Activated CD8-positive, alpha-beta memory T cell treated with anti-CD3 and anti-CD28 coated beads, Interleukin-2, amount 10 ng/mL, durations not matched to agents 7 days and 5 days (primary cell): ENCODE measurements around the gene ETFBKMT. TPM values are rescaled to one million over a fixed set of nuclear protein-coding genes. Genes with fewer than 3 reads are reported as not detected.

Source experiments
- ATAC-seq: fragments of 150-1000 bp; cut with Tn5 transposase; one replicate; pipeline ENCODE4 v1.10.0; 2021; ENCODE audit warnings: moderate library complexity
- CTCF ChIA-PET: fragments of 350-600 bp; sonication (Branson Sonifier 250); formaldehyde crosslinking; loops from one replicate; lab custom pipeline; 2021; ENCODE audit warnings: antibody characterized with exemption; lab: Charles Lee
- DNase-seq: peaks from one replicate; pipeline ENCODE4 v3.0.0-alpha.2; 2020
- H3K27ac Mint-ChIP-seq: one replicate; pipeline ENCODE4 v1.8.0; 2021; ENCODE audit warnings: mild to moderate bottlenecking, mixed read lengths
- H3K27me3 Mint-ChIP-seq: one replicate; pipeline ENCODE4 v1.8.0; 2021; ENCODE audit warnings: mixed read lengths
- H3K36me3 Mint-ChIP-seq: one replicate; pipeline ENCODE4 v1.8.0; 2021; ENCODE audit warnings: mild to moderate bottlenecking, mixed read lengths
- H3K4me1 Mint-ChIP-seq: one replicate; pipeline ENCODE4 v1.8.0; 2021; ENCODE audit warnings: mixed read lengths
- H3K4me3 Mint-ChIP-seq: one replicate; pipeline ENCODE4 v1.8.0; 2021; ENCODE audit warnings: mild to moderate bottlenecking, moderate library complexity, mixed read lengths
- H3K9me3 Mint-ChIP-seq: one replicate; pipeline ENCODE4 v1.8.0; 2022; ENCODE audit warnings: low read depth, mixed read lengths
- total RNA-seq, 2 experiments: library from RNA; stranded (reverse); gene quantifications; one replicate each; pipeline ENCODE4 v1.2.3, GENCODE V29; 2021

Gene ETFBKMT
- total RNA-seq, 2 experiments from 2014 or later, result 1.2 to 2.1 TPM

DNA sequence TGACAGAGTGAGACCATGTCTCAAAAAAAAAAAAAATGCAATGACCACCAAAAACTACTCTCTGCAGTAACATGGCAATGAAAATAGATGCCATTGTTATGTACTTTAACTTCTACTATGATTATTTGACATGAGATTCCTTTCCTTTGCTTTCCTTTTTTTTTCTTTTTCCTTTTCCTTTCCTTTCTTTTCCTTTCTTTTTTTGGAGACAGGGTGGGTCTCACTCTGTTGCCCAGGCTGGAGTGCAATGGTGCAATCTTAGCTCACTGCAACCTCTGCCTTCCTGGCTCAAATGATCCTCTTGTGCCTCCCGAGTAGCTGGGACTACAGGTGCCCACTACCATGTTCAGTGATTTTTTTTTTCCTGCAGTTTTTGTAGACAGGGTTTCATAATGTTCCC, 24.9 kb upstream of the ETFBKMT start:
- H3K9me3 Mint-ChIP-seq, result no peaks in the 10 kb centered on the region
- no peak overlapping the region for H3K4me3 Mint-ChIP-seq
- no peaks in the 10 kb centered on the region for H3K27me3 Mint-ChIP-seq
- DNase-seq (no peak), ATAC-seq (no peak)
- CTCF ChIA-PET, result interaction anchor here (2.4 kb wide), 1 partner anchor 231 kb away, joined by 20 read pairs; no protein-coding TSS in a partner anchor
- peaks cover 5% of the 10 kb centered on the region for H3K4me1 Mint-ChIP-seq
- H3K36me3 Mint-ChIP-seq, result no peaks in the 10 kb centered on the region
- H3K27ac Mint-ChIP-seq, result no peak overlapping the region

DNA sequence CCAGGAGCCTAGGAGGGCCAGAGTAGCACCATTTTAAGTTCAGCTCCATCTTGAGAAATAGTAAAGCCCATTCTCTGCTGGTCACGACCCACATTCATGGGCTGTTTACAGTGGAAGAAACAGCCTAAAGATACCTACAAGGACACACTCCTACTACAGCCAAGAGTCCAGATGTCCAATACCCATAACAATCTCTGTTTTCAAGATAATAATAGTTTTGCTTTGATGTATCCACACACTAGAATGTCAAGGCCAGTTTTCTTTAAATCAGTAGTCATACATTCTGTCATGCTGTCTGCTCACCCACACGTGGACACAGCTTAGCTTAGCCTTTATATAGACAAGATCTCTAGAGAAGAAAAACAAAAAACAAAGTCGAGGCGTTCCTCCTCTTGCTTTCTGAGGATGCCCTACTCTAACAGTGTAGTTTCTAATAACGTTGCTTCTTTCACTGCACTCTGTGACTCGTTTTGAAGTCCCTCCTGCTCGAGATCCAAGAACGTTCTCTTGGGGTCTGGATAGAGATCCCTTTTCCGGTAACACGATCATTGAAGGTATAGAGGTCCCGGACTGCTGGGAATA, 17.9 kb upstream of the ETFBKMT start:
- ATAC-seq (no peak), DNase-seq (no peak)
- no peak overlapping the region for H3K27ac Mint-ChIP-seq
- CTCF ChIA-PET, result no interaction called here
- peaks cover 2% of the 10 kb centered on the region for H3K4me1 Mint-ChIP-seq
- no peaks in the 10 kb centered on the region for H3K36me3 Mint-ChIP-seq
- H3K27me3 Mint-ChIP-seq, result no peaks in the 10 kb centered on the region
- no peak overlapping the region for H3K4me3 Mint-ChIP-seq
- no peaks in the 10 kb centered on the region for H3K9me3 Mint-ChIP-seq

DNA sequence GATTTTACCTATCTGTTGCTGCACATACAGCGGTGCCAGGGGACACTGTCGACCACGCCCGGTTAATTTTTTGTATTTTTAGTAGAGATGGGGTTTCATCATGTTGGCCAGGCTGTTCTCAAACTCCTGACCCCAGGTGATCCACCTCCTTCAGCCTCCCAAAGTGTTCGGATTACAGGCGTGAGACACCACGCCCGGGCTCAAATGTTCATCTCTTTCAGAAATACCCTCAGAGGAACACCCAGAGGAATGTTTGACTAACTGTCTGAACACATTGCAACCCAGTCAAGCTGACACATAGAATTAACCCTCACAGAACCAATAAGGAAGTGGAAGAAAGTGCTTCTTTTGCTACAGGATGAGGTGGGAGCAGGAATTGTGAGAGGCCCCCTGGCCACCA, 15.0 kb upstream of the ETFBKMT start:
- H3K27ac Mint-ChIP-seq, result no peak overlapping the region
- CTCF ChIA-PET, result no interaction called here
- no peak overlapping the region for H3K4me3 Mint-ChIP-seq
- H3K36me3 Mint-ChIP-seq, result no peaks in the 10 kb centered on the region
- no peaks in the 10 kb centered on the region for H3K27me3 Mint-ChIP-seq
- DNase-seq (no peak), ATAC-seq (no peak)
- H3K4me1 Mint-ChIP-seq, result no peaks in the 10 kb centered on the region
- H3K9me3 Mint-ChIP-seq, result no peaks in the 10 kb centered on the region

DNA sequence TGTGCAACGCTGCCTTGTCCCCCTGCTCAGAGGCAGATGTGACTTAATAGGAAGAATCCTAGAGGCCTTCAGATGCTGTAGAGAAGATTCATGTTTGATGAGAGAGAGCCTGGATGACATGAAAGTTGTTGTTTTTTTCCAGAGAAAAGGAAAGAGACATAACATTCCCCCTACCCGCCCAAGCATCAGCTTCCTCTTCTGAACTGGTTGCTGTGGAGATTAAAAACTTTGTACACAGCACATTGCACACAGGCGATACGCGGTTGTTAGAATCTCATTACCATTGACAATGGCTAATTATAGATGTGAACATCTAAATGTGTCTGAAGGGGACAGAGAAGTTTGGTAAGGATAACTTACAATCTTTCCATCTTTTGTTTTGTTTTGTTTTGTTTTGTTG, 13.6 kb upstream of the ETFBKMT start:
- H3K4me3 Mint-ChIP-seq, result no peak overlapping the region
- H3K4me1 Mint-ChIP-seq, result peaks cover 4% of the 10 kb centered on the region
- DNase-seq (no peak), ATAC-seq (no peak)
- H3K27me3 Mint-ChIP-seq, result no peaks in the 10 kb centered on the region
- no peaks in the 10 kb centered on the region for H3K36me3 Mint-ChIP-seq
- CTCF ChIA-PET, result interaction anchor here (1.1 to 2.2 kb wide), 4 partner anchors 10 to 415 kb away, joined by 3 to 7 read pairs (median 4); no protein-coding TSS in a partner anchor
- no peaks in the 10 kb centered on the region for H3K9me3 Mint-ChIP-seq
- no peak overlapping the region for H3K27ac Mint-ChIP-seq

DNA sequence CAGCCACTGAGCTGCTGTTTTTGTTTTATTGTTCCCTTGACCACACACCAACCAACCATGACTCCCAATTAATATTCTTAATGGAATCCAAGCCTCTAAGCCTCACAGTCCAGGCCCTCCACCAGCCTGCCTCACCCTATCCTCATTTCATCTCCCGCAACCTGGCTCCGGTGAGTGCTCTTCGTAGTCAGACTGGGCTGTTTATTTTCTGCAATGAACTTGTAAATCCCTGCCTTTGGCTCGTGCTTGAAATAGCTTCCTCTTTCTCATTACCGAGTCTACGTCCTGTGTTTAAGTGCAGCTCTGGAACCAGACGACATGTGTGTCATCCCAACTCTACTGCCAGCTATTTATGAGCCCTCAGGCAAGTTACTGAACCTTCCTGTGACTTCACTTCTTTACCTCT, 12.4 kb upstream of the ETFBKMT start:
- Mint-ChIP-seq H3K9me3 (no peaks in the 10 kb centered on the region), H3K4me1 (peaks cover 5% of the 10 kb centered on the region), H3K27ac (no peak overlapping the region), H3K4me3 (no peak overlapping the region), H3K36me3 (no peaks in the 10 kb centered on the region), H3K27me3 (no peaks in the 10 kb centered on the region)
- no peak for DNase-seq
- no peak for ATAC-seq
- CTCF ChIA-PET, result interaction anchor here (1.0 to 2.2 kb wide), 4 partner anchors 11 to 376 kb away, joined by 3 to 7 read pairs (median 4); no protein-coding TSS in a partner anchor

DNA sequence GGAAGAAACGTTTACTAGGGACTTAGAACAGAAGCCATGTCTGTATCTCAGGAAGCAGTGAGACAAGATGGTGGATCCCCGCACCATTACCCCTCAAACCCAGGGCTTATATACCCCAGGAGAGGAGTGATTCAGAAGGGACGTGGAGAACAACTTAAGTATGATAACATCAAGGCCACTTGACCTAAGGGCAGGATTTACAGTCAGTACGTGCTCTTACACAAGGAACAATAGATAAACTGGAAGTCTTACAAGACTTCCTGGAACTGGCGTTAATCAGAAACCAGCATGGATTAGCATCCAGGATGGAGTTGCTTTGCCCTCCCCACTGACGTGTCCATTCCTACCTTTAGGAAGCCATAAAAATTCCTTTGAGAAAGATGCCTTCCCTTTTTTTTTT, 8.6 kb upstream of the ETFBKMT start:
- no peaks in the 10 kb centered on the region for H3K27me3 Mint-ChIP-seq
- no peak overlapping the region for H3K4me3 Mint-ChIP-seq
- ATAC-seq (no peak), DNase-seq (no peak)
- H3K27ac Mint-ChIP-seq, result no peak overlapping the region
- H3K36me3 Mint-ChIP-seq, result no peaks in the 10 kb centered on the region
- CTCF ChIA-PET, result no interaction called here
- peaks cover 20% of the 10 kb centered on the region for H3K4me1 Mint-ChIP-seq
- H3K9me3 Mint-ChIP-seq, result no peaks in the 10 kb centered on the region

DNA sequence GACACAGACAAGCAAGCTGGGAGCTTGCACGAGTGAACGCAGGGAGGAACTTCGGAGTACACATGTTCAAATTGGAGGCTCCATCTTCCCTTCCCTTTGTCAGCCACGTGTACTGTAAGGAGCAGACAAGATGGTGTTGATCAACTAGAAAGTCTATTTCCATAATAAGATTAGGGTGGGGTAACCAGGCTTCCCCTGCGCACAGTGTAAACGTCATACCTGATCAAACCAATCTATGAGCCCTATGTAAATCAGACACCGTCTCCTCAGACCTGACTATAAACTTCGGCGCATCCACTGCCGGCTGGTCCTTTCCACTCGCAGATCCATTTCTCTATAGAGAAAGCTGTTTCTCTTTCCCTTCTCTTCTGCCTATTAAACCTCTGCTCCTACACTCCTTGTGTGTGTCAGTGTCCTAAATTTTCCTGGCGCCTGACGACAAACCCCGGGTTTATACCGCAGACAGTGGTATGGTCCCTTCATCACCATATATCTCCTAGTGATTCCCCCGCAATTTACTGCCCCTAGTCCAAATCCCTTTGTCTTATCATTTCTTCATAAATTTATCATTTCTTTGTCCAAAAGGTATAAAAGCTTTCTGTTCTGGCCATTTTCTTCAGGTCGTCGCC, 7.5 kb upstream of the ETFBKMT start:
- H3K27me3 Mint-ChIP-seq, result no peaks in the 10 kb centered on the region
- DNase-seq (no peak), ATAC-seq (no peak)
- peaks cover 20% of the 10 kb centered on the region for H3K4me1 Mint-ChIP-seq
- no peaks in the 10 kb centered on the region for H3K9me3 Mint-ChIP-seq
- H3K27ac Mint-ChIP-seq, result peak overlapping the region; percentile 91
- no peaks in the 10 kb centered on the region for H3K36me3 Mint-ChIP-seq
- H3K4me3 Mint-ChIP-seq, result peak overlapping the region; percentile 54
- CTCF ChIA-PET, result interaction anchor here (1.1 to 2.9 kb wide), 9 partner anchors 9 to 1103 kb away, joined by 3 to 31 read pairs (median 4); partner anchors contain the start of gene YARS2

DNA sequence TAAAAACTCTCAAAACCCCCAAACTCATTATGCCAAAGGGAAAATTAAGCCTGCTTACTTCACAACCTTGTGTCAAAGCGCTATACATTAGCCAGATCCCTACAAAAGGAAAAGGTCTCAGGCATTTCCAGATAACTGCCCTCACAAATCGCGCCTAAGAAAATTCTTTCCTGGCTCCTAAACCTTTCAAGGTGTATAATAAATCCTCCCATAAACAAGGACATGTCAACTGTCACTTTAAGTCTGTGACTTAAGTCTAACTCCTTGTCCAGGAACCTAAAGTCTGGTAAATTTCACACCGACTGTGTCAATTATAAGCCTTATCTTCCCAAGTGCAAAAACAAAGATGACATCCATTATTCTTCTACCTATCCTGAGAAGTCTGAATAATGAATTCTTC, 4.3 kb upstream of the ETFBKMT start:
- DNase-seq, result no peak
- Mint-ChIP-seq H3K27ac (no peak overlapping the region), H3K9me3 (no peaks in the 10 kb centered on the region), H3K27me3 (no peaks in the 10 kb centered on the region), H3K4me1 (peaks cover 29% of the 10 kb centered on the region), H3K4me3 (no peak overlapping the region), H3K36me3 (no peaks in the 10 kb centered on the region)
- CTCF ChIA-PET, result no interaction called here
- no peak for ATAC-seq

DNA sequence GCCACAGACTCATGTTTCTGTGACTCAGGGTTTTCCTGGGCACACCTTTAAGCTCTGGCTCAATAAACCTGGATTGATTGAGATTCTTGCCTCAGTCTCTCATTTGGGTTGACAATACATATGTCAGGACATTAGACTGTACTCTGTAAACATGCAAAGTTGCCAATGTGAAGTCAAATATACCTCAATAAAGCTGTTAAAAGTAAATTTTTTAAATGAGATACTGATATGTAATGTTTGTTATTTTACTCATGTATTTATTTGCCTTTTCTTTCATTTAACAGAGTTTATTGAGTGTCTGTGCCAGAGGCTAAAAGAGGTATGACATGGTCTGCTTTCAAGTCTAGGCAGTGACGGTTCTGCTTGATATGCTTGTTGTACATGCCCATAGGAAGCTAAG, 3.7 kb upstream of the ETFBKMT start:
- ATAC-seq (no peak), DNase-seq (no peak)
- Mint-ChIP-seq H3K4me1 (peaks cover 29% of the 10 kb centered on the region), H3K4me3 (no peak overlapping the region), H3K27ac (no peak overlapping the region), H3K9me3 (no peaks in the 10 kb centered on the region), H3K27me3 (no peaks in the 10 kb centered on the region), H3K36me3 (no peaks in the 10 kb centered on the region)
- CTCF ChIA-PET, result interaction anchor here (0.8 to 1.0 kb wide), 2 partner anchors 478 to 1100 kb away, joined by 3 to 5 read pairs; partner anchors contain the start of gene YARS2

DNA sequence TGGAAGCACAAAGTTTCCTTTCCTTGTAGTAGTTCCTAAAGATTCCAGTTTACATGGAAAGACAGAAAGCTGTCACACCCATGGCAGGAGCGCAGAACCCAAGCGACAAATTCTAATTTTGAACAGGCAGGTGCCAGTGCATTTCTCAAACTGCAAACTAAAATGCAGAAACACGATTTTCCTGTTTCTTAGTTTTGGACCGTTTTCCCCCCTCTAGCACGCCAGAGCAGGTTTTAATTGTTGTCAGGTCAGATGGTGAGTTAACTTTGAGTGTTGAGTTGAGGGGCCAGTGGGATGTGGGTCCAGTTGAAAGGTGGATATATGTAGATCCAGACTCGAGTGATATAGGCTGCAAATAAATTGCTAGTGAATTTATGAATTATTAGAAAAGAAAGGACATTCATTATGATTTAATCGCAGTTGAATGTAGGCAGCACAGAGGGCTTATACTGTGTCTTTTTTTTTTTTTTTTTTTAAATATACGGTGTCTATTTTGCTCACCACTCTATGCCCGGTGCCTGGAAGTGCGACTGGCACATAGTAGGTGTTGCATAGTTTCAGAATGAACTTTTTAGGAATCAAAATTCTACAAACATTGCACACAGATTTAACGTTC, 909 bp upstream of the ETFBKMT start:
- peak; percentile 7 for ATAC-seq
- peaks cover 2% of the 10 kb centered on the region for H3K36me3 Mint-ChIP-seq

DNA sequence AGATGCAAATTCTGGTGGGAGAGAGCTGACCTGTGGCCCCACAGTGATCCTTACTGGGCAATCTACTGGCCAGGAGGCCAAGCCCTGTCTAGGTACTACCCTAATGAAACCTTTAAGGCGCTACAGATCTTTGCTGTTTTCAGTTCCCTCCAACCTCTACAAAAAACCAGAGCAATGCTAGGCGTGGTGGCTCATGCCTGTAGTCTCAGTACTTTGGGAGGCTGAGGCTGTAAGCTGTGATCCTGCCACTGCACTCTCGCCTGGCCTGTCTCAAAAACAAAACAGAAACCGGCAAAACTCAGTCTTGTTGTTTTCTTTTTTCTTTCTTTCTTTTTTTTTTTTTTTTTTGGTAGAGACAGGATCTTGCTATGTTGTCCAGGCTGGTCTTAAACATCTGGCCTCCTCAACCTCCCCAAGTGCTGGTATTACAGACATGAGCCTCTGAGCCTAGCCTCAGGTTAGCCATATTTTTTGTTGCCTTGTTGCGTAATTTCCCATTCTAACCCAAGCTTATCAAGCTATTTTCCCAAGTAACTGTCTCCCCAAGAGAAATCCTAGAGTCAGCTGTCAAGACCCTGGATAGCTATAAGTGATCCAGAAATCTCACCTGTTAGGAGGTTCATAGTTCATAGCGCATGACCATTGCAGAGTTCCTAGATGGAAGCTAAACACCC, 2.8 kb downstream of the ETFBKMT start:
- ATAC-seq (no peak), DNase-seq (no peak)
- peaks cover 13% of the 10 kb centered on the region for H3K4me1 Mint-ChIP-seq
- H3K4me3 Mint-ChIP-seq, result no peak overlapping the region
- H3K27ac Mint-ChIP-seq, result no peak overlapping the region
- peaks cover 4% of the 10 kb centered on the region for H3K9me3 Mint-ChIP-seq
- no peaks in the 10 kb centered on the region for H3K27me3 Mint-ChIP-seq
- CTCF ChIA-PET, result interaction anchor here (1.3 to 1.8 kb wide), 2 partner anchors 9 to 20 kb away, joined by 4 to 8 read pairs; no protein-coding TSS in a partner anchor
- H3K36me3 Mint-ChIP-seq, result peaks cover 4% of the 10 kb centered on the region

More for the DNA sequence above, 909 bp upstream of the ETFBKMT start:
- H3K4me1 Mint-ChIP-seq, result peaks cover 15% of the 10 kb centered on the region
- peak overlapping the region; percentile 98 for H3K4me3 Mint-ChIP-seq
- H3K27ac Mint-ChIP-seq, result peak overlapping the region; percentile 99
- DNase-seq, result no peak
- H3K9me3 Mint-ChIP-seq, result no peaks in the 10 kb centered on the region
- CTCF ChIA-PET, result interaction anchor here (0.8 to 1.8 kb wide), 7 partner anchors 13 to 1097 kb away, joined by 3 to 6 read pairs (median 5); partner anchors contain the start of genes AMN1, RESF1 and YARS2
- H3K27me3 Mint-ChIP-seq, result no peaks in the 10 kb centered on the region

DNA sequence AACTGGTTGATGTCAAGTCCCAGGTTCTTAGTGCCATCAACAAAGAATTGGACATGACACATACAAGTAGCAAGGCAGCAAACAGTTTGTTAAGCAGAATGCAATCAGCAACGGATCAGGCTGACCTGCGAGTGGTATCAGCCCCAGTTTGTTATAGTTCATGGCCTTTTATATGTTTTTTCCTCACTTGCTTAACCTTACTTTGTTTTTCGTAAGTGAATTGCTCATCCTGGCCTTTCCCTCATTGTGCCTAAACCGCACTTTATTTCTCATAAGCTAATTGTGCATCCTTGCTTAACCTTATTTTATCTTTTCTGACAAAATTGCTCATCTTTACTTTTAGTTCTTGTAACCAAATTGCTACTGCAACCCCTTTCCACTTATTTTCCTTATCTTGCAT, 4.1 kb downstream of the ETFBKMT start:
- no peaks in the 10 kb centered on the region for H3K27me3 Mint-ChIP-seq
- CTCF ChIA-PET, result no interaction called here
- H3K4me3 Mint-ChIP-seq, result no peak overlapping the region
- H3K36me3 Mint-ChIP-seq, result peaks cover 6% of the 10 kb centered on the region
- DNase-seq (no peak), ATAC-seq (no peak)
- H3K9me3 Mint-ChIP-seq, result peaks cover 4% of the 10 kb centered on the region
- H3K4me1 Mint-ChIP-seq, result peaks cover 10% of the 10 kb centered on the region
- no peak overlapping the region for H3K27ac Mint-ChIP-seq

DNA sequence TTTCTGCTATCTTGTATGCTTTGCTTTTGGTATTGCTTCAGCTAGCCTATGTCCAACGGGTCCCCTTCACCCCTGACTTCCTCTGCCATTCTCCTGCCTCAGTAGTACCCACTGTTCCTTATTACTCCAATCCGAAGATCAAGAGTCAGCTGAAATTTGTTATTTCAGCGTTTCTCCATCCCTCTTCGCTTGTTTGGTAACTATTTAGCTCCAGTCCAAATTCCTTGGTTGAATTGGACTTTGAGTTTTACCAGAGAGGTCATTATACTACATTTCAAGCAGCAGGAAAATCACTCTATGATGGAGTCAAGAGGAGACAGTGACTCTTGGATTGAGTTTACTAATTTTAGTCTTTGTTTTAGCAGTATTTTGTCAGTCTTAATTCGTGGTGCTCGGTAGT, 4.5 kb downstream of the ETFBKMT start:
- peaks cover 4% of the 10 kb centered on the region for H3K9me3 Mint-ChIP-seq
- no peak overlapping the region for H3K4me3 Mint-ChIP-seq
- H3K36me3 Mint-ChIP-seq, result peaks cover 9% of the 10 kb centered on the region
- DNase-seq (no peak), ATAC-seq (no peak)
- H3K4me1 Mint-ChIP-seq, result peaks cover 9% of the 10 kb centered on the region
- no peaks in the 10 kb centered on the region for H3K27me3 Mint-ChIP-seq
- no peak overlapping the region for H3K27ac Mint-ChIP-seq
- CTCF ChIA-PET, result no interaction called here
